Body of pancreas (tissue), 4 donors: ENCODE data around the gene C10orf95.

Source experiments
- POLR2A ChIP-seq, 3 donors: fragments of 450-650 bp; IDR thresholded peaks; one replicate each; pipeline ENCODE4 v1.6.1; 2016; ENCODE audit warnings: antibody characterized with exemption in 3 of 3, mild to moderate bottlenecking in 2 of 3
- TF ChIP-seq, protein P1 (sequence below), 7 experiments: fragments of 450-650 bp in 4 of 7; fragments of 200-600 bp in 3 of 7; sonication (generic) in 3 of 7; IDR thresholded peaks; one replicate each; pipeline ENCODE4 v1.5.1; 2016 to 2019; ENCODE audit warnings: antibody characterized with exemption in 7 of 7

DNA sequence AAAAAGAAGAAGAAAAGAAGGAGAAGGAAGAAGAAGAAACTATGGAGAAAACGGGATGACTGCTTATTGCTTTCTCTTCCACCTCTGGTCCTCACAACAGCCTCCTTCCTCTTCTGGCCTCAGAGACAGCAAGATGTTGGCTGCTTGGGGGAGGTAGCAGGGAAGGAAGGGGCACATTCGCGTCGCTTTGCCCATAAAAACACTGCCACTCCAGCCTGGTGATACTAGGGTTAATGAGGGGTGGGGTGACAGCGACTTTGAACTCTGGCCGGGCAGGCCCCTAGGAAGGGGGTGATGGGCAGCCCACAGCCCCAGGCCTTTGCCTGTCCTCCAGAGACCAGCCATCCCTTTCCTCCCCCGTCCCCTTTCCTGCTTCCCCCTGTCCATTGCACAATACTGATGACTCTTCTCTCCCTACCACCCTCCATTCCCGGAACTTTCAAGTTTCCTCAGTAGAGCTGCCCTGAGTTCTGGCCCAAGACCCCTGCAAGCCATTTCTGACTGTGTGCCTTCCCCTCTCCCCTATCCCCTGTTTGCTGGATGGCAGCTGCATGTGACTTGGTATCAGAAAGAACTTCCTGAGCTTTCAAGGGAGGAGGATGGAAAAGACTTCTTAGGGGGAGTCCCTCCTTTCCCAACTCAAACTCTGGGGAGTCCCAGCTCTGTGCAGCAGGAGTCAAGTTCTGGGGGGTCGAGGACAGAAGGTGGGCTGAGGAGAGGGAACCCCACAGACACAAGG lies 16.8 kb downstream of the C10orf95 start:
- TF ChIP-seq, protein P1, sequence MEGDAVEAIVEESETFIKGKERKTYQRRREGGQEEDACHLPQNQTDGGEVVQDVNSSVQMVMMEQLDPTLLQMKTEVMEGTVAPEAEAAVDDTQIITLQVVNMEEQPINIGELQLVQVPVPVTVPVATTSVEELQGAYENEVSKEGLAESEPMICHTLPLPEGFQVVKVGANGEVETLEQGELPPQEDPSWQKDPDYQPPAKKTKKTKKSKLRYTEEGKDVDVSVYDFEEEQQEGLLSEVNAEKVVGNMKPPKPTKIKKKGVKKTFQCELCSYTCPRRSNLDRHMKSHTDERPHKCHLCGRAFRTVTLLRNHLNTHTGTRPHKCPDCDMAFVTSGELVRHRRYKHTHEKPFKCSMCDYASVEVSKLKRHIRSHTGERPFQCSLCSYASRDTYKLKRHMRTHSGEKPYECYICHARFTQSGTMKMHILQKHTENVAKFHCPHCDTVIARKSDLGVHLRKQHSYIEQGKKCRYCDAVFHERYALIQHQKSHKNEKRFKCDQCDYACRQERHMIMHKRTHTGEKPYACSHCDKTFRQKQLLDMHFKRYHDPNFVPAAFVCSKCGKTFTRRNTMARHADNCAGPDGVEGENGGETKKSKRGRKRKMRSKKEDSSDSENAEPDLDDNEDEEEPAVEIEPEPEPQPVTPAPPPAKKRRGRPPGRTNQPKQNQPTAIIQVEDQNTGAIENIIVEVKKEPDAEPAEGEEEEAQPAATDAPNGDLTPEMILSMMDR (IDR thresholded peaks at IDR 0.05), result no peak
- TF ChIP-seq POLR2A (IDR thresholded peaks at IDR 0.05), result no peak
